HG03354 (cell line): ENCODE measurements around the gene AP2B1.
"Not testable (repeated sequence)": the region's sequence is repeated elsewhere in the genome, so short reads cannot be mapped to it uniquely, and the experiment has no call there.

Source experiments
- ATAC-seq: cut with Tn5 transposase; IDR thresholded peaks from one replicate; pipeline ENCODE4 v1.9.1; 2021; ENCODE audit warnings: mild to moderate bottlenecking; ENCODE audit not compliant: unreplicated experiment, poor library complexity, severe bottlenecking

The AP2B1 gene

DNA sequence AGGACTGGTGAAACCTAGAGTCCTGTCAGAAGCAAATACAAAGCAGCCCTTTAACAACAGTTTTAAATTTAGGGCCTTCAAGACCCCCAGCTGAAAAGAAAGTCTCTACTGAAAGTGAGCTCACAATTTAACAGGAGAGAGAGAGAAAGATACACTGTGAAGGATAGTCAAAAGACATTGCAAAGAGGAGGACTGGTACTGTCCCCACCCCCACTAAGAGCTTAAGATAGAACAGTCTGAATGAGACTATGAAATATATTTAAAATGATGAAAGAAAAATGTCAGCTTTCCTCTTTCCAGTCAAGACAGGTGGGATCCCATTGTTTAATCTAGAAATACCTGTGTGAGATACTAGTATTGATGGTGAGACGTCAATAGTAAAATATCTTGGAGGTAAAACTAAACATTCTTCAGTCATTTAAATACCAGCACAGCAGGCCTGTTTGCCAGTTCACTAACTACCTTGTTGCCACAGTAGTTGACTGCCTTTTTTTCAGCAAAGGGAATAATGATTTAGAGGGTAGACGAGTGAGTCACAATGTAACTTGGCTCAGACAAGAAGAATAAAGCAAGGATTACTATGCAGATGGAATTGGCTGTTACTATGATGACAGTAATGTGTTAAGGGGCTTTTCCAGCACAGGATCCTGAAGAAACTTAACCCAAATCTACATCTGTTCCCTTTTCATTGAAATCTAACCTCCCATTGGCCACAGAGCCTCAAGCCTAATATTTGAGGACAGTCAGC is 97.1 kb downstream of the AP2B1 start:
- no peak for ATAC-seq

DNA sequence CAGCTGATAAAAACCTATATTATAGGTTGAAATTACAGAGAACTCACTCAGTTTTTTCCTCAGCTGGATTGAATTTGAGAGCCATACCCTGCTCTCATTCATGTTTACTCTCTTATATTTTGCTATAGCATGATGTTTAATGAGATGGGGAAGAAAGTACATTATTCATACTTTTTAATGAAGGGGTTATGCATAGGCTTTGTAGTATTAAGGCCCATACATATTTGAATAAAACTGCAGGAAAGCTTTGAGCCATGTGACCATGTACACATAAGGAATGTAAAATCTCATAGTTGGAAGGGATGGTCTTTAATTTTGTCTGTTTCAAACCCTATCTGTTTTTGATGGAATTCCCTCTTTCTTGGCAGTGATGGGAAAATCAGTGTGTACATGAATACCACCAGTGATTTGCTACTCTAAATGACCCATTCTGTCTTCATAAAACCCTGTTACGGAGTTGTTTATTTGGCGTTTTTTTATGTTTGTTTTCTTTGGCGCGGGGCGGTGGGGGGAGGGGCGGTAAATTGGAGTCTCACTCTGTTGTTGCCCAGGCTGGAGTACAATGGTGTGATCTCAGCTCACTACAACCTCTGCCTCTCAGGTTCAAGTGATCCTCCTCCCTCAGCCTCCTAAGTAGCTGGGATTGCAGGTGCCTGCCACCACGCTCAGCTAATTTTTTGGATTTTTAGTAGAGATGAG is 105.5 kb downstream of the AP2B1 start:
- ATAC-seq = no peak

DNA sequence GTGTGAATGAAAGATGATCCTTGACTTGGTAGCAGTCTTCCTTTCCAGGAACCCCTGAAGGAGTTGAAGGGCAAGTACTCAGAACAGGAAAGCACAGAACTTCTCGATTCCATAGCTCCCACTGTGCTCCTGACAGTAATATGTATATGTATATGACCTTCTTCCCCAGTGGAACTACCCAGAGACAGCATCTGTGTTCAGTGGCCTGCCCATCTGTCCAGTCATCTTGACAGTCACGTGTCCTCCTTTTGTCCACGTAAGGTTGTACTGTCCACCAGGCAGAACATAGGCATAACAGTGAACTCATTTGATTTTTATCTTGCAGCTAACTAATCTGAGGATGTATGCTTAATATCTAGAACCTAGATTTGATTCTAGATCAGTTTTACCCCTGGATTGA is 106.5 kb downstream of the AP2B1 start:
- ATAC-seq = no peak

DNA sequence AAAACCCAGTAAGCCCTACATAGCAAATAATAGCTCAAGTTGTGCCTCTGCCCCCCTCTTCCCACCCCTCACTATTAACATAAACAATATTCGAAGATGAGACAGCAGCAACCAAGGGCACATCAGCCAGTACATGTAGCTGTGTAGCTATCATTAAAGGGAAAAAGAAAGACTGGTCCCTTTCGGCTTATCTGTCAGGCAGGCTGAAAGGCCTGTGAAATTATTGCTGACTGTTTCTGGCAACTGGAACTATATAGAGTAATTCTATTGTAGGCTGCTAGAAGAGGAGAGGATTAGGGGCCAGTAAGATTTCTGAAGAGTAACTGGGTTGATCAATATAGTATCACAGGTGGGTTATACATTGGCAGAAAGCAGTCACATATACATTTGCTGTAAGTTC is 107.8 kb downstream of the AP2B1 start:
- ATAC-seq = no peak

DNA sequence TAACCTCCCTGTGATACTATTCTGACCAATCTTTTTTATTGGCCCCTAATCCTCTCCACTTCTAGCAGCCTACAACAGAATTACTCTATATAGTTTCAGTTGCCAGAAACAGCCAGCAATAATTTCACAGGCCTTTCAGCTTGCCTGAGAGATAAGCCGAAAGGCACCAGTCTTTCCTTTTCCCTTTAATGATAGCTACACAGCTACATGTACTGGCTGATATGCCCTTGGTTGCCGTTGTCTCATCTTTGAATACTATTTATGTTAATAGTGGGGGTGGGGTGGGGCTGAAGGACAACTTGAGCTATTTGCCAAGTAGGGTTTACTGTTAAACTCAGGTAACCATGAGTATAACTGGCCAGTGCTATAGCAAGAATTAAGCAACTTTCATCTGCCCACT is 108.5 kb downstream of the AP2B1 start:
- ATAC-seq = no peak

DNA sequence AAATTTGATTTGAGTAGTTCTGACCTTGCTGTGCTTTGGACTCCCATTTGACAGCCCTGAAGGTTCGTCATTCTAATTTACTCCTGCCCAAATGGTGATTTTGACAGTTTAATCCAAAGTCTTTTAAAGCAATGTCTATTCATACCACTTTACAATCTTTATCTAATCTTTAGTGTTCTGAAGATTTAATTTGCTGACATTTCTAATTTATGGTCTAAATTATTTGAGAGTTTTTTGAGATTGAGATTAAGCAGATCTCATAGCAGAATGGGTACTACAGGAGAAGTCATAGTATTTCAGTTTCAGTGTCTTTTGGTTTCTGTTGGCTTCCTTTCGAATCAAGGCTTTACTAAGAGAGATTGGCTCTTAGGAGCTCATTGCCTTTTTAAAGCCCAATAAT is 111.7 kb downstream of the AP2B1 start:
- no peak for ATAC-seq

DNA sequence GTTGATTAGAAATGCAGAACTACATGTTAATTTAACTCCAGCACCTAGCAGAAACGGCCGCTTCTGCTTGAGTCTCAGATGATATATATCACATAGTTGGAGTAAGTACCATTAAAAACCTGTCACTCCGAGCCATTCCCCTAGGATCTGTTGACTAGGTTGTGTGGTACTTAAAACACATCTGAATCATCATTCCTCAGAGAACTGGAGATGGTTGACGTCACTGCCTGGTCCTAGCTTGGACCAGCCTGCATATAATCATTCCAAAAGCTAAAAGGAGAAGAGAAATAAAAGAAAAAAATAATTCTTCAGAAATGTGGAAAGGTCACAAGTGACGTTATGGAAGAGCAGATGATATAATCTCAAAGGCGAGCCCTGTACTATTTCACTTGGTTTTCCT is 113.0 kb downstream of the AP2B1 start:
- ATAC-seq = no peak

DNA sequence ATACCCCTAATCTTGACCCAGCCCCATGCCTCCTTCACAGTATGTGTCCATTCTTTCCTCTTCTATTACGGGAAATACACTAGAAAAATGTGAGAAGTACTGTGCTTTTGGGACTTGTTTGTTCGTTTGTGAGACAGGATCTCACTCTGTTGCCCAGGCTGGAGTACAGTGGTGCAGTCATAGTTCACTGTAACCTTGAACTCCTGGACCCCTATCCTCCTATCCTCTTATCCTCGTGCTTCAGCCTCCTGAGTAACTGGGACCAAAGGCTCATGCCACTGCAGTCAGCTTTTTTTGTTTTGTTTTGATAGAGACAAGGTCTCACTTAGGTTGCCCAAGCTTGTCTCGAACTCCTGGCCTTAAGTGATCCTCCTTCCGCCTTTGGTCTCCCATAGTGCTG is 114.4 kb downstream of the AP2B1 start:
- ATAC-seq = no peak

DNA sequence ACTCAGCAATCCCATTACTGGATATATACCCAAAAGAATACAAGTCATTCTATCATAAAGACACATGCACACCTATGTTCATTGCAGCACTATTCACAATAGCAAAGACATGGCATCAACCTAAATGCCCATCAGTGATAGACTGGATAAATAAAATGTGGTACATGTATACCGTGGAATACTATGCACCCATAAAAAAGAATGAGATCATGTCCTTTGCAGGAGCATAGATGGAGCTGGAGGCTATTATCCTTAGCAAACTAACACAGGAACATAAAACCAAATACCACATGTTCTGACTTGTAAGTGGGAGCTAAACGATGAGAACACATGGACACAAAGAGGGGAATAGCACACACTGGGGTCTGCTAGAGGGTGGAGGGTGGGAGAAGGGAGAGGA is 116.2 kb downstream of the AP2B1 start:
- ATAC-seq = not testable (repeated sequence)

DNA sequence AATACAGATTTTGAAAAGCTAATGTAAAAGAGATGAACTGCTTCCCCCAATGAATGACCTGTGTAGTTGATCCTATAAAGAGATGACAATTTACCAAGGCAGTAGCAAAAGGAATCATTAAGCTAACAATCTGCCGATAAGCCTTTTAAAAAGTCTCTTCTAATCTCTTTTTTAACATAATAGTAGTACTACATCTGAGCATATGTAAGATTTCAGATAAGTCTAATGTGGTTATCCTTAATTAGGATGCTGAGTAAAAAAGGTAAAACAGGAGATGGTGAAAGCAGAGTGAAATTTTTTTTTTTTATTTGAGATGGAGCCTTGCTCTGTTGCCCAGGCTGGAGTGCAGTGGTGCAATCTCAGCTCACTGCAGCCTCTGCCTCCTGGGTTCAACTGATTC is 118.1 kb downstream of the AP2B1 start:
- ATAC-seq = no peak

DNA sequence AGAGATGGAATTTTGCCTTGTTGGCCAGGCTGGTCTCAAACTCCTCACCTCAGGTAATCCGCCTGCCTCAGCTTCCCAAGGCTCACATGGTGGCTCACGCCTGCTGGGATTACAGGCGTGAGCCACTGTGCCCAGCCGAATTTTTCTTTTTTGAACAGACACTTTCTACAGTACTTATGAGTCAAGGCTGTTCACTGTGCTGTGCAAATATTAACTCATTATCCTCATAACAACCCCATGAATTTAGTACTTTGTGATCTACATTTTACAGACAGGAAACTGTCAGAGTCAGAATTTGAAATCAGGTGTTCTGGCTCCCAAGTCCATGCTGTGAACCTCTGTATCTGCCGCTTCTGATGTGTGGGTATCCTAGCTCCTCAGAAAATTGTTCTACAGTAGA is 118.6 kb downstream of the AP2B1 start:
- ATAC-seq = no peak

DNA sequence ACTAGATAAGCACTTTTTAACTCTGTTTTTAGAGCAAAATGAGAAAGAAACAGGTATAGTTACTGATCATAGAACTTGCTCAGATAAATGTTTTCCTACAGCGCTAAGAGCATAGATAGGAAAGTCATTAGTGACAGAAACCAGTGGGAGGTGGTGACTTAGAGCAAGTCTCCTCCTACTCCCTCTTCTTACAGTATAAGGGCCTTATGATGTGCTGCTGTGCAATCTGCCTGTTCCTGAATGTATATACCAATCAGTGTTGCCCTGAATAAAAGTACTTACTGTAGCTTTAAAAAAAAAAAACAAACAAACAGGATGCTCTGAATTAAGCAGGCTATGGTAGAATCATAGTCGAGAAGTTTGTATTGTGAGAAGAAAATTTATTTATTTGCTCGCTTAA is 121.0 kb downstream of the AP2B1 start:
- no peak for ATAC-seq

DNA sequence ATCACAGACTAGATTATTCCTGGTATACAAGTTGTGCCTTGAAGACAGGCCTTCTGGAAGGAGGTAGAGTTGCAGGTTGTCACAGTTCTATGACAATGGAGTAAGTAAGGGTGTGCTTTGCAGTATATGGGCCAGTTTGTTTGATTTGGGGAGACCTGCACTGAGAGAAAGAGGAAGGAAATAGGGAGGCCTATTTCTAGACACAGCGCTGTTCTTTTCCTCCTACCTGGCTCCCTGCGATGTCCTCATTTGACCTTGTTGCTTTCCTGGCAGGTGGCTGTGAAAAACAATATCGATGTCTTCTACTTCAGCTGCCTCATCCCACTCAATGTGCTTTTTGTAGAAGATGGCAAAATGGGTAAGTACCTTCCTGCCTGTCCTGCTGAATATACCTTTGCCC is 121.8 kb downstream of the AP2B1 start:
- no peak for ATAC-seq

DNA sequence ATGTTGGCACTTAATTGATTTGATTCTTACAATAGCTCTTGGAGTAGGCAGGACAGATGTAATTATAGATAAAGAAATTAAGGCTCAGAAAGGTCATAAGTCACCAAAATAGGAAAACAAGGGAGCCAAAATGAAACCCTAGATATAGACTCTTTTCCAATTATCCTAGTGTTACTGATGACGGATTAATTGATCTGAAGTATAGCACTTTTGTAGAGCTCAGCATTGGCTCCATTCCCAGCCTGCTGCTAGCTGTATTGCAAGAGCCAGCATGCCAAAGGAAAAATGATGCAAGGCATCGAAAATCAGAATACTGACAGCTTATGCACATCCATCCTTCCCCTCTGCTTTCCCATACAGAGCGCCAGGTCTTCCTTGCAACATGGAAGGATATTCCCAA is 122.8 kb downstream of the AP2B1 start:
- ATAC-seq = no peak

DNA sequence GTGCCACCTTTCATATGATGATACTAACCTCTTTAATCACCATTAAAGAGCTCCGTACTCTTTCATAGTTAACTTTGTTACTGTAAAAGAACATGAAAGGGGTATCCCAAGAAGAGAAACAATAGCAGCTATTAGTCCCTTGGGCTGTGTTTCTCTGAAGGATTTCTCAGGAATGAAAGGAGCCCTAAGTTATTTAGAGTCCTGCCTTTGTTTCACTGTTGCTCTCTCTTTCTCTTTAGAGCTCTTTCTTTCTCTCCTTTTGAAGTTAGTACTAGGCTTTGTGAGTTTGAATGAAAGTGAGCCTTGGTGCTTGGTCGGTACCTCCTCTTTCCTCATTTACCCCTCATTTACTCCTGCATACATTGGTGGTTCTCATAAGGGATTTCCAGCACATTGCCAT is 123.8 kb downstream of the AP2B1 start:
- ATAC-seq = no peak

DNA sequence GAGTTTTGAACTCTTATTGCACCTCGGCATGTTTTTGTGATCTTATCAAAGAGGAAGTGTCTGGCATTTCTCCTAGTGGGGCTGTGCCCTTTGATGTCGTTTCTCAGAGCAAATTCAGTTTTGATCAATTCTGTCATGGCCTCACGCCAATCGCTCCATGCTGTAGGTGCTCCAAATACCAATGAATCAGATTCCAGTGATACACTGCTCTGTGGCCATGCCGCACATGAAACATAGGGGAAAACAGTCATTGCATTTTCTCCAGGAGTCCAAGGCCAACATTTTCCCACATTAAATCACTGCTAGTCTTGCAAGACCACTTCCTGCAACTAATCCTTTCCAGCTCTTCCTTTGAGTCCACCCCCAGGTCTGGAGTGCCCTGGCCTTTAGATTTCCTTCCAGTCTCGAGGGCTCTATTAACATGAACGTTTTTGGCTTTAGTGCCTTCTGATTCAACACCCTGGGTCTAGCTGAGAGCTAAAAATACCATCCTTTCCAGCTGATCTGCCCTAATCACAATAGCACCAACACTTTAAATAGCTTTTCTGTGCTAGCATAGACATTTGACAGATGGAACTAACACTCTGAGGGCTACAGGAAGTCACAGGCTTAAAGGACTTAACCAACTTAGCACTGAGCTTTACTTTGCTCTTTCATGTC is 126.1 kb downstream of the AP2B1 start:
- no peak for ATAC-seq

DNA sequence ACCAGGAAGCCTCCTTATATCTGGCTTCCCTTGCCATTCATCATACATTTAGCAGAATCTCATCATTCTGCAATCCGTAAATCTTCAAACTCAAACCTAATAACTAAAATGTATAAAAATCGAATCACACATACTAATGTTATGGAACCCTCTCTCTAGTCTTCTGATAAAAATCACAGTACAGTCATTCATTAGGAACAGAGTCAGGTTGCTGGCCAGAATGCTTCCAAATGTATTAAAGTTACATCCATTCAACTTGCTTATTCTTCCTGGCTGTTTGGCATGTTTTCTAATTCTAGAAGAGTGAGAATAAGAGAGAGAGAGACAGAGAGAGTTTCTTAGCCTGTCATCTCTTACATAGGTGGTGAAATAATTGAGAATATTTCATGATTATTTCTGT is 127.9 kb downstream of the AP2B1 start:
- no peak for ATAC-seq

DNA sequence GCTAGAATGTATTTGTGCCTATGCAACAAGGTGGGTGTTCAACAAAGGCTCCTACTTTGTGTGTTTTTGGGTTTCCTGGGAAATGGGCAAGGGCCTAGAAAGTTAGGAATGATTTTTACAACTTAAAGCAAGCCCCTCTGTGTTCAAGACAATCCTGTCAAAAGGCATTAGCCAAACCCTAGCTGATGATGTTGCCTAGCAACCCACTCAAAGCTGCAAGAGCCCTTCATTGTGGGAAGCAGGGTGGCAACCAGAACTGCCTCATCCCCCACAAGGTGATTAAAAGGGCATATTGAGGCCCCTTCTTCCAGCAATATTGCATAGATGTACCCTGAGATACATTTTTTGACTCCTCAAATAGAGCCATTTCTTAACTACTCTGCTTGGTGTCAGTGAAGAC is 128.3 kb downstream of the AP2B1 start:
- no peak for ATAC-seq

DNA sequence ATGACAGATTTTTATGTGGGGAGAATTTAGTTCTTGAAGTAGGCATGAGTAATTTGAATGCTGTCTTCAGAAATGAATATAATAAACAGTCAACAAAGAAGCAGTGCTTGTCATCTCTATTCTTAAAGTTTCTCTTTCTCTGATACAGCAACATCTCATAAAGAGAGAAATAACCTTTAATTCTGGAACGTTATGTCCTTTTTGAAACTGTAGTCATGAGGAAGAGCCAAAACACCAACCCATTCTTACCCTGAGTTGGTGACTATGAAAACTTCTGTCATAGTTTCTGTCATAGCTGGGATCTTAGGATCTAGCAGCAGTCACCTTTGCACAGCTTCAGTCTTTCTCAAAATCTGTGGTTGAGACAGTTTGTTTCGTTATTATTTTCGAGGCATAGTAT is 129.1 kb downstream of the AP2B1 start:
- ATAC-seq = no peak

DNA sequence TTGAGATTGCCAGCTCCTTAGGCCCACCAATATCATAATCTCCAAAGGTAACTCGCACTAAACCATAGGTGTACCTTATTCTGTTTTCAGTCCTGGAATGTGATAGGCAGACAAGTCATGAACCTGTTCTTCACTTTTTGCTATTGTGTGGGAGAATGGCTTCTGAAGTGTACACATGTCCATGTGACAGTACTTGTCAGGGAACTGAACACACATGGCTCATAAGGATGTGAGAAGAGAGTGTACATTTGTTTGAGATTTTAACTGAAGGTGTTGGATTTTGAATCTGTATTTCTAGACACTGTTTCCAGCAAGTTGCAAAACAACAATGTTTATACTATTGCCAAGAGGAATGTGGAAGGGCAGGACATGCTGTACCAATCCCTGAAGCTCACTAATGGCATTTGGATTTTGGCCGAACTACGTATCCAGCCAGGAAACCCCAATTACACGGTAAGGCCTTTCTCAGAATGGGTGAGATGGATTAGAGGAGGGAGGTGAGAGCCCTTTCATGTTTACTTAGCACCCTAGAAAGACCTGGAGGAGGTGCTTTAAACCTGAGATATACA is 129.9 kb downstream of the AP2B1 start:
- ATAC-seq = no peak

DNA sequence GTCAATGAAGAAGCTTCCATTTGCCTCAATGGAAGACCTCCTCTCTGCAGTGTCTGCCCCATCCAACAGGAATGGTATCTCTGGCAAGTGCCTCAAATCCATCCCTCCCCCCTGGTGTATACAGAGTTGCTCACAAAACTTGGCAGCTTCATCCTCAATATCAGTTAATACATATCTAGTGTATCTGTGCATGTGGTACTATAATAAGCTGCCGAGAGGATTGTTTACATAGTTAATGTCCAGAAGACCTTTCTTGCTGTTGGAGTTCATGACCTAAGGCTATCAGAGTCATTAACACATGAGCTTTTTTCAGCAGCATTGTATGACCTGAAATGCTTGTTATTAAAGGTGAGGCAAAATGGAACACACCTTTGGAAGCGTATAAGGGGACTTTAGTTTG is 130.4 kb downstream of the AP2B1 start:
- no peak for ATAC-seq
